Measurements from ENCODE around the gene UNKL.

DNA sequence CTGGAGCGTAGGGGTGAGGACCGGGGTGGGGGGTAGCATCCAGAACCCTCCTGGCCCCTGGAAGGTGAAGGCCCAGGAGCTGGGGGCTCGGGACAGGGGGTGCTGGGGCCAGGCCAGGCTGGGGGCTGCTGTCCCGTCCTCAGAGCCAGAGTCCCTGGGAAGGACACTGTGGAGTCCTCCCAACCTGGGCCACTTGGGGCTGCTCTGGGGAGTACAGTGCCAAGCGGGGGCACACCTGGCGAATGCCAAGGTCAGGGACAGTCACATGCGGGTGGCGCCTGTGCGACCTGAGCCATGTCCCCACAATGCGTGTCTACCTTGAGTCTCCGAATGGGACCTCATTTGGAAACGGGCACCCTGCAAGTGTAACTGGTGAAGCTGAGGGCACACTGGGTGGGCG is 15.1 kb upstream of the UNKL start:
- TF ChIP-seq, protein P1, sequence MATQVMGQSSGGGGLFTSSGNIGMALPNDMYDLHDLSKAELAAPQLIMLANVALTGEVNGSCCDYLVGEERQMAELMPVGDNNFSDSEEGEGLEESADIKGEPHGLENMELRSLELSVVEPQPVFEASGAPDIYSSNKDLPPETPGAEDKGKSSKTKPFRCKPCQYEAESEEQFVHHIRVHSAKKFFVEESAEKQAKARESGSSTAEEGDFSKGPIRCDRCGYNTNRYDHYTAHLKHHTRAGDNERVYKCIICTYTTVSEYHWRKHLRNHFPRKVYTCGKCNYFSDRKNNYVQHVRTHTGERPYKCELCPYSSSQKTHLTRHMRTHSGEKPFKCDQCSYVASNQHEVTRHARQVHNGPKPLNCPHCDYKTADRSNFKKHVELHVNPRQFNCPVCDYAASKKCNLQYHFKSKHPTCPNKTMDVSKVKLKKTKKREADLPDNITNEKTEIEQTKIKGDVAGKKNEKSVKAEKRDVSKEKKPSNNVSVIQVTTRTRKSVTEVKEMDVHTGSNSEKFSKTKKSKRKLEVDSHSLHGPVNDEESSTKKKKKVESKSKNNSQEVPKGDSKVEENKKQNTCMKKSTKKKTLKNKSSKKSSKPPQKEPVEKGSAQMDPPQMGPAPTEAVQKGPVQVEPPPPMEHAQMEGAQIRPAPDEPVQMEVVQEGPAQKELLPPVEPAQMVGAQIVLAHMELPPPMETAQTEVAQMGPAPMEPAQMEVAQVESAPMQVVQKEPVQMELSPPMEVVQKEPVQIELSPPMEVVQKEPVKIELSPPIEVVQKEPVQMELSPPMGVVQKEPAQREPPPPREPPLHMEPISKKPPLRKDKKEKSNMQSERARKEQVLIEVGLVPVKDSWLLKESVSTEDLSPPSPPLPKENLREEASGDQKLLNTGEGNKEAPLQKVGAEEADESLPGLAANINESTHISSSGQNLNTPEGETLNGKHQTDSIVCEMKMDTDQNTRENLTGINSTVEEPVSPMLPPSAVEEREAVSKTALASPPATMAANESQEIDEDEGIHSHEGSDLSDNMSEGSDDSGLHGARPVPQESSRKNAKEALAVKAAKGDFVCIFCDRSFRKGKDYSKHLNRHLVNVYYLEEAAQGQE (tag by site-specific recombination; IDR thresholded peaks at IDR 0.05), result no peak
- TF ChIP-seq KLF8 (tag by site-specific recombination; IDR thresholded peaks at IDR 0.05) (no peak), ZNF768 (tag by site-specific recombination; IDR thresholded peaks at IDR 0.05) (no peak), GLI2 (tag by site-specific recombination; IDR thresholded peaks at IDR 0.05; ENCODE audit: borderline replicate concordance, low read depth) (no peak), ZNF211 (tag by site-specific recombination; IDR thresholded peaks at IDR 0.05; ENCODE audit: low read depth) (no peak)
- TF ChIP-seq, protein P2, sequence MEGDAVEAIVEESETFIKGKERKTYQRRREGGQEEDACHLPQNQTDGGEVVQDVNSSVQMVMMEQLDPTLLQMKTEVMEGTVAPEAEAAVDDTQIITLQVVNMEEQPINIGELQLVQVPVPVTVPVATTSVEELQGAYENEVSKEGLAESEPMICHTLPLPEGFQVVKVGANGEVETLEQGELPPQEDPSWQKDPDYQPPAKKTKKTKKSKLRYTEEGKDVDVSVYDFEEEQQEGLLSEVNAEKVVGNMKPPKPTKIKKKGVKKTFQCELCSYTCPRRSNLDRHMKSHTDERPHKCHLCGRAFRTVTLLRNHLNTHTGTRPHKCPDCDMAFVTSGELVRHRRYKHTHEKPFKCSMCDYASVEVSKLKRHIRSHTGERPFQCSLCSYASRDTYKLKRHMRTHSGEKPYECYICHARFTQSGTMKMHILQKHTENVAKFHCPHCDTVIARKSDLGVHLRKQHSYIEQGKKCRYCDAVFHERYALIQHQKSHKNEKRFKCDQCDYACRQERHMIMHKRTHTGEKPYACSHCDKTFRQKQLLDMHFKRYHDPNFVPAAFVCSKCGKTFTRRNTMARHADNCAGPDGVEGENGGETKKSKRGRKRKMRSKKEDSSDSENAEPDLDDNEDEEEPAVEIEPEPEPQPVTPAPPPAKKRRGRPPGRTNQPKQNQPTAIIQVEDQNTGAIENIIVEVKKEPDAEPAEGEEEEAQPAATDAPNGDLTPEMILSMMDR (tag by site-specific recombination; IDR thresholded peaks at IDR 0.05), result no peak
